Loucy (cell line): Measurements from ENCODE around the gene ADAMTS2.

Experiments
- EZH2phosphoT487 ChIP-seq: fragments of 200-600 bp; IDR thresholded peaks from 2 replicates; pipeline ENCODE4 v1.6.1; 2018; ENCODE audit warnings: antibody characterized with exemption, mild to moderate bottlenecking, moderate library complexity, borderline replicate concordance
- TF ChIP-seq, protein P1 (sequence below): fragments of 200-600 bp; sonication (generic); conservative IDR thresholded peaks from 2 replicates; pipeline ENCODE4 v1.5.1; 2014; ENCODE audit warnings: mild to moderate bottlenecking, antibody characterized with exemption, low read length

DNA sequence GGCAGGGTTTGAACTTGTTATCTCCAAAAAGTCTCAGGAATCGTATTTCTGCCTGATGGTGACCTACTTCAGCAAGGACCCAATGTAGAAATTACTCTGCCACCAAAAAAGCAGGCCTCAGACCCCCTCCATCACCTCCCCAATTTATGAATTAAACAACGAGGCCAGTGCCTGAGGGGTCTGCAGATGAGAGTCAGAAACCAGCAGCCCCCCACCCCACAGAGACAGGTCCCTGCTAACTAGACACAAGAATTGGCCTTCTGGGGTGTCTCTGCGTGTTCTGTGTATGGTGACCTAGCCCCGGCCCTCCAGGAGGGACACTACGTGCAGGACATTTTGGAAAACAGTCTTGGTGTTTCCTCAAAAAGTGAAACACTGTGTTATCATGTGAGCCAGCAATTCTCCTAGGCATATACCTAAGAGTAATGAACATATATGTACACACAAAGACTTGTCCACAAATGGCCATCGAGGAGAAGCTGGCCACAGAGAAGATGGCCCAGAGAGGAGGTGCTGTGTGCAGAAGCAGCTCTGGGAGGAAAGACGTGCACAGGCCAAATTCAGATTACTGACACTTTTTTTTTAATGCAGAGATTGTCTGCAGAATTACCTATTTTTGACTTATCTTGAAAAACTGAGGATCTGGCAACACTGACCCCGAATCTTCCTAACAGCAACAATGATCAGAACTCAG, 93.8 kb downstream of the ADAMTS2 start:
- TF ChIP-seq, protein P1, sequence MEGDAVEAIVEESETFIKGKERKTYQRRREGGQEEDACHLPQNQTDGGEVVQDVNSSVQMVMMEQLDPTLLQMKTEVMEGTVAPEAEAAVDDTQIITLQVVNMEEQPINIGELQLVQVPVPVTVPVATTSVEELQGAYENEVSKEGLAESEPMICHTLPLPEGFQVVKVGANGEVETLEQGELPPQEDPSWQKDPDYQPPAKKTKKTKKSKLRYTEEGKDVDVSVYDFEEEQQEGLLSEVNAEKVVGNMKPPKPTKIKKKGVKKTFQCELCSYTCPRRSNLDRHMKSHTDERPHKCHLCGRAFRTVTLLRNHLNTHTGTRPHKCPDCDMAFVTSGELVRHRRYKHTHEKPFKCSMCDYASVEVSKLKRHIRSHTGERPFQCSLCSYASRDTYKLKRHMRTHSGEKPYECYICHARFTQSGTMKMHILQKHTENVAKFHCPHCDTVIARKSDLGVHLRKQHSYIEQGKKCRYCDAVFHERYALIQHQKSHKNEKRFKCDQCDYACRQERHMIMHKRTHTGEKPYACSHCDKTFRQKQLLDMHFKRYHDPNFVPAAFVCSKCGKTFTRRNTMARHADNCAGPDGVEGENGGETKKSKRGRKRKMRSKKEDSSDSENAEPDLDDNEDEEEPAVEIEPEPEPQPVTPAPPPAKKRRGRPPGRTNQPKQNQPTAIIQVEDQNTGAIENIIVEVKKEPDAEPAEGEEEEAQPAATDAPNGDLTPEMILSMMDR, result no peak
- no peak for TF ChIP-seq EZH2phosphoT487
